Measurements from ENCODE around the gene ECT2L.

ECT2L gene

DNA sequence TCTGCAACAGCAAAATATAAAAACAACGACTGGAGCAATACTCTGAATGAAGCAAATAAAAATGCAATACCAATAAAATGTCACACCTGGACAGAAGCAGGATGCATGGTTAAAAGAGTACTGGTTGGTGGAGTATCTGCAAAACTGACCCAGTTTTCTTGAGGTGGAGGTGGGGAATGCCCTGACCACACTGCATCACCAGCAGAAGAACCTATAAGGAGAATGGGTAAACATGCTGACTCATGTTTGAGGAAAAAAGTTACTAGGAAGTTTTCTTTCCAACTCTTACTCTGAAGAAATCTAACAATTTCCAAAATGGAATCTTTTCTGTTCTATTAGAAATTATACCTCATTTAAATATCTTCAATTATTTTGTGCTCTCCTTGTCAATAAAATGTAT is 148.5 kb downstream of the ECT2L start:
- DNase-seq (ENCODE audit: insufficient read length, low spot score) (no peak), FAIRE-seq (no peak)
- TF ChIP-seq POU2F2 (IDR thresholded peaks at IDR 0.05; ENCODE audit: low read depth, low read length) (no peak), POLR2A (IDR thresholded peaks at IDR 0.05; ENCODE audit: low read depth, low read length) (no peak), POLR2AphosphoS5 (IDR thresholded peaks at IDR 0.05; ENCODE audit: low read depth, low read length) (no peak), TAF1 (IDR thresholded peaks at IDR 0.05; ENCODE audit: low read depth, low read length) (no peak), SPI1 (IDR thresholded peaks at IDR 0.05; ENCODE audit: low read depth, low read length) (no peak), PAX5 (IDR thresholded peaks at IDR 0.05; ENCODE audit: insufficient read depth, low read length, severe bottlenecking) (no peak)

DNA sequence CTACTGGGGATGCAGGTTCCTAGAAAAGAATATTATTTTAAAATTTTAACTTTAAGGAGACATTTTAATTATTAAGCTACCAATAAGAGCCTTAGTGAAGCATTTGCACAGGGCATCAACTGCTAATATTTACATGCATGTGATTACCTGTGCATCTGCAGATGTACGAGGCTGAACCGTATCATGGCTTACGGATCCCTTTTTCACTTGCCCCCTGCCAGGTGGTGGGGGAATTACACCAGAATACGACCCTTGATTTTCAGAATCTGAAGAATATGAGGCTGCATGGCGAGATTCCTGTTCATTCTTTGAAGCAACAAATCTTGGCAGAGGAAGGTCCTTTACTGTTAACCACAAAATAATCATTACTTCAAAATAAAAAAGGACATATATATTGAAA is 149.5 kb downstream of the ECT2L start:
- FAIRE-seq = no peak
- TF ChIP-seq POLR2AphosphoS5 (IDR thresholded peaks at IDR 0.05; ENCODE audit: low read depth, low read length) (no peak), PAX5 (IDR thresholded peaks at IDR 0.05; ENCODE audit: insufficient read depth, low read length, severe bottlenecking) (no peak), POLR2A (IDR thresholded peaks at IDR 0.05; ENCODE audit: low read depth, low read length) (no peak), TAF1 (IDR thresholded peaks at IDR 0.05; ENCODE audit: low read depth, low read length) (no peak), POU2F2 (IDR thresholded peaks at IDR 0.05; ENCODE audit: low read depth, low read length) (no peak), SPI1 (IDR thresholded peaks at IDR 0.05; ENCODE audit: low read depth, low read length) (no peak)
- DNase-seq (ENCODE audit: insufficient read length, low spot score) = no peak

DNA sequence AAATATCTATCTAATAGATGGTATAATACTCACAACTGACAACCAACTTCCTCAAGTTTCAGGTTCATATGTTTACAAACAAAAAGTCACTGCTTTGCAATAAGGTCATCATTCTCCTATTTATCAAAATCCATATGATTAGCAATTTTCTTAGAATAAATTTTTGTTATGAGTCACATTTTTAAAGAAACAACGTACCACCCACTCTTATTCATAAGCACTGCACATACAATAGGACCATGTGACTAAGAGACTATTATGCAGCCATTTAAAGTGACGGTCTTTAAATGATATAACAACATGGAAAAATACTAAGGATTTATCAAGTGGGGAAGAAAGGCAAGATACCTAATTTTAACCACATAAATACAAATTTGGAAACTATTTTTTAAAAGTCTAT is 152.1 kb downstream of the ECT2L start:
- no peak for FAIRE-seq
- TF ChIP-seq POLR2A (IDR thresholded peaks at IDR 0.05; ENCODE audit: low read depth, low read length) (no peak), TAF1 (IDR thresholded peaks at IDR 0.05; ENCODE audit: low read depth, low read length) (no peak), SPI1 (IDR thresholded peaks at IDR 0.05; ENCODE audit: low read depth, low read length) (no peak), PAX5 (IDR thresholded peaks at IDR 0.05; ENCODE audit: insufficient read depth, low read length, severe bottlenecking) (no peak), POU2F2 (IDR thresholded peaks at IDR 0.05; ENCODE audit: low read depth, low read length) (no peak), POLR2AphosphoS5 (IDR thresholded peaks at IDR 0.05; ENCODE audit: low read depth, low read length) (no peak)

DNA sequence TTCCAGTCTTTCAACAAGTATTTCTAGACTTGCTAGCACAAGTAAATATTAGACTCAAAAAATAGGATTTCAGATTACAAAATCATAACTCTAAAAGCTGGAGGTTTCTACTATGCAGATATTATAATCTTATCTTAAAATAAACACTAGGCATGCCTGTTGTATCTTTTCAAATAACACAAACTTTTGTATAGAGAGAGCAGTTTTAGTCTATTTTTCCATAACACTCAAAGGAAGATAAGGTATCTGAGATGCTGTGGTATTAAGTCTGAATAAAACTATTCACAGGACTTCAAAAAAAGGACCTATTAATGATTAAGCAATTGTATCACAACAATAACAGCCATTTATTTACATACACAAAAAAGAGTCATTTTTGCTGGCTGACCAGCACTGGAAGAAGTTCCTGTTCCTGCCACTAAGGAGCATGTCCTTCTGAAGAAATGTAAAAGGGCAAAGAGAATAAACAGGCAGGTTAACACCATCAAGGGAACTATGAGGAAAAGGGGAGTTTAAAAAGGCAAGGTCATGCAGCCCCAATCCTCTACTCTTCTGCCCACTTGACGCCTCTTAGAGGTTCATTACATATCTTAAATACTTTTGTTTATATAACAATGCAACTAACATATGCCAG is 152.8 kb downstream of the ECT2L start:
- no peak for FAIRE-seq
- TF ChIP-seq POU2F2 (IDR thresholded peaks at IDR 0.05; ENCODE audit: low read depth, low read length) = no peak
- TF ChIP-seq POLR2AphosphoS5 (IDR thresholded peaks at IDR 0.05; ENCODE audit: low read depth, low read length) = no peak
- TF ChIP-seq TAF1 (IDR thresholded peaks at IDR 0.05; ENCODE audit: low read depth, low read length) = no peak
- no peak for TF ChIP-seq POLR2A (IDR thresholded peaks at IDR 0.05; ENCODE audit: low read depth, low read length)
- TF ChIP-seq SPI1 (IDR thresholded peaks at IDR 0.05; ENCODE audit: low read depth, low read length) = no peak
- TF ChIP-seq PAX5 (IDR thresholded peaks at IDR 0.05; ENCODE audit: insufficient read depth, low read length, severe bottlenecking) = no peak

More for the DNA sequence above, 152.1 kb downstream of the ECT2L start:
- DNase-seq (ENCODE audit: insufficient read length, low spot score) = no peak

DNA sequence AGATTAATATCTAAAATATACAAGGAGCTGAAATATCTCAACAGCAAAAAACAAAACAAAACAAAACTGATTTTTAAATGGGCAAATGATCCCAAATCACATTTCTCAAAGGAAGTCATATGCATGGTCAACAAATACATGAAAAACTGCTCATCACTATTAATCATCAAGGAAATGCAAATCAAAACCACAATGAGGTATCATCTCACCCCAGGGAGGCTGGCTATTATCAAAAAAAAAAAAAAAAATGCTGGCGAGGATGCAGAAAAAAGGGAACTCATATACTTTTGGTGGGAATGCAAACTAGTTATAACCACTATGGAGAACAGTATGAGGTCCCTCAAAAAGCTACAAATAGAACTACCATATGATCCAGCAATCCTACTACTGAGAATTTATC is 157.6 kb downstream of the ECT2L start:
- no peak for FAIRE-seq
- 0 out of 2 replicates have a peak, but pooled peaks have one; percentile 12 for TF ChIP-seq SPI1 (IDR thresholded peaks at IDR 0.05; ENCODE audit: low read depth, low read length)
- TF ChIP-seq POLR2A (IDR thresholded peaks at IDR 0.05; ENCODE audit: low read depth, low read length) = no peak
- no peak for DNase-seq (ENCODE audit: insufficient read length, low spot score)

More for the DNA sequence above, 152.8 kb downstream of the ECT2L start:
- DNase-seq (ENCODE audit: insufficient read length, low spot score) = no peak

All from GM12891 (cell line).